Measurements from ENCODE around the gene PRDM13. TPM values are rescaled to one million over a fixed set of nuclear protein-coding genes. Genes with fewer than 3 reads are reported as not detected.
A peak's percentile ranks its signal among the peaks of the same experiment; 100 is the strongest.

The PRDM13 gene
- total RNA-seq = not detected
- long read RNA-seq = 0 reads

GRCh38 chr6:99606656-99607415 lies at the start of gene PRDM13:
Gene PRDM13 (plus strand): TSS chr6:99606833. CDS start chr6:99607035, 202 bp downstream.
- intact Hi-C loops (cut with DNase I, micrococcal nuclease) = no loop called here
- no peak for DNase-seq
- peak; percentile 63 for ATAC-seq

GRCh38 chr6:99559057-99559456 lies 47.6 kb upstream of the PRDM13 start:
- ATAC-seq = no peak
- DNase-seq = no peak
- intact Hi-C loops (cut with DNase I, micrococcal nuclease) = no loop called here

GRCh38 chr6:99560668-99561067 lies 46.0 kb upstream of the PRDM13 start:
- no peak for DNase-seq
- intact Hi-C loops (cut with DNase I, micrococcal nuclease) = no loop called here

GRCh38 chr6:99563056-99563723 lies 43.4 kb upstream of the PRDM13 start:
- DNase-seq (no peak), ATAC-seq (no peak)
- intact Hi-C loops (cut with DNase I, micrococcal nuclease) = no loop called here

More at GRCh38 chr6:99560668-99561067, 46.0 kb upstream of the PRDM13 start:
- ATAC-seq = no peak

- intact Hi-C loops (cut with DNase I, micrococcal nuclease) = no loop called here
- DNase-seq = peak; percentile 93 to 95
- ATAC-seq = peak; percentile 98
Observed at GRCh38 chr6:99568103-99568933, 38.3 kb upstream of the PRDM13 start, which contains the start of gene CCNC. Gene CCNC (minus strand): TSS chr6:99568660. CDS start chr6:99568527, 133 bp downstream.

GRCh38 chr6:99573980-99574617 lies 32.5 kb upstream of the PRDM13 start:
- intact Hi-C loops (cut with DNase I, micrococcal nuclease) = no loop called here
- no peak for DNase-seq
- ATAC-seq = no peak

GRCh38 chr6:99575544-99576227 lies 30.9 kb upstream of the PRDM13 start:
- intact Hi-C loops (cut with DNase I, micrococcal nuclease) = no loop called here
- no peak for ATAC-seq
- no peak for DNase-seq

GRCh38 chr6:99579781-99580180 lies 26.9 kb upstream of the PRDM13 start:
- intact Hi-C loops (cut with DNase I, micrococcal nuclease) = no loop called here
- DNase-seq = no peak
- no peak for ATAC-seq

- DNase-seq (no peak), ATAC-seq (no peak)
- intact Hi-C loops (cut with DNase I, micrococcal nuclease) = no loop called here
Observed at GRCh38 chr6:99587792-99588191, 18.8 kb upstream of the PRDM13 start.

GRCh38 chr6:99588618-99589289 lies 17.9 kb upstream of the PRDM13 start:
- intact Hi-C loops (cut with DNase I, micrococcal nuclease) = no loop called here
- peak; percentile 99 for ATAC-seq
- DNase-seq = peak; percentile 55 to 79

GRCh38 chr6:99589290-99589672 lies 17.4 kb upstream of the PRDM13 start:
- no peak for DNase-seq
- peak; percentile 40 for ATAC-seq
- intact Hi-C loops (cut with DNase I, micrococcal nuclease) = no loop called here

GRCh38 chr6:99589907-99590493 lies 16.6 kb upstream of the PRDM13 start:
- intact Hi-C loops (cut with DNase I, micrococcal nuclease) = loop anchor here in 1 of 2 donors (10.0 kb wide), 1 partner anchor 155 kb away; no protein-coding TSS in a partner anchor
- no peak for DNase-seq
- no peak for ATAC-seq

GRCh38 chr6:99590728-99591672 lies 15.6 kb upstream of the PRDM13 start:
- no peak for DNase-seq
- intact Hi-C loops (cut with DNase I, micrococcal nuclease) = loop anchor here in 1 of 2 donors (10.0 kb wide), 1 partner anchor 154 kb away; no protein-coding TSS in a partner anchor
- peak; percentile 26 for ATAC-seq

GRCh38 chr6:99591673-99592364 lies 14.8 kb upstream of the PRDM13 start:
- no peak for DNase-seq
- ATAC-seq = no peak
- intact Hi-C loops (cut with DNase I, micrococcal nuclease) = loop anchor here in 1 of 2 donors (10.0 kb wide), 1 partner anchor 153 kb away; no protein-coding TSS in a partner anchor

- ATAC-seq (no peak), DNase-seq (no peak)
- intact Hi-C loops (cut with DNase I, micrococcal nuclease) = loop anchor here in 1 of 2 donors (10.0 kb wide), 1 partner anchor 152 kb away; no protein-coding TSS in a partner anchor
Observed at GRCh38 chr6:99592900-99593299, 13.7 kb upstream of the PRDM13 start.
